HEK293 (cell line): Measurements from ENCODE around the gene PKD2.

Experiments
- CTCF ChIA-PET: fragments of 350-600 bp; formaldehyde crosslinking; extraction: SDS; loops from one replicate; lab custom pipeline; 2021; ENCODE audit warnings: antibody characterized with exemption; lab: Yijun Ruan, JAX
- POLR2A ChIA-PET: fragments of 300-600 bp; formaldehyde crosslinking; extraction: SDS; loops from one replicate; lab custom pipeline; 2020; ENCODE audit warnings: antibody characterized with exemption, inconsistent platforms; lab: Yijun Ruan, JAX
- H3K27ac ChIP-seq: fragments of 200-500 bp; sonication (Bioruptor generic); 2 replicates; pipeline ENCODE4 v1.5.1; 2014; ENCODE audit warnings: low read depth, low read length, control low read depth, inconsistent platforms; ENCODE audit errors: extremely low read depth
- H3K36me3 ChIP-seq, 2 experiments: fragments of 200-500 bp in 1 of 2; sonication (Bioruptor generic) in 1 of 2; 1 replicate in 1 of 2; 2 replicates in 1 of 2; pipeline ENCODE4 v1.5.1; 2014 to 2017; ENCODE audit warnings: inconsistent platforms in 2 of 2, low read length in 2 of 2; ENCODE audit not compliant: control insufficient read depth in 2 of 2, insufficient read depth in 1 of 2
- H3K4me1 ChIP-seq: fragments of 200-500 bp; sonication (Bioruptor generic); 2 replicates; pipeline ENCODE4 v1.5.1; 2014; ENCODE audit warnings: mild to moderate bottlenecking, low read length, inconsistent platforms; ENCODE audit not compliant: control insufficient read depth, insufficient read depth
- H3K4me3 ChIP-seq: 2 replicates; pipeline ENCODE4 v1.5.1; 2011; ENCODE audit warnings: low read depth, mild to moderate bottlenecking, control low read depth, low read length, moderate library complexity
- H3K9me3 ChIP-seq: fragments of 200-500 bp; sonication (Bioruptor generic); 2 replicates; pipeline ENCODE4 v1.5.1; 2014; ENCODE audit warnings: low read depth, low read length, inconsistent platforms; ENCODE audit not compliant: control insufficient read depth, insufficient read depth
- MEIS1 ChIP-seq: sonication (generic); formaldehyde crosslinking; IDR thresholded peaks from 2 replicates; pipeline ENCODE4 v1.8.1; 2022; ENCODE audit warnings: missing genetic modification reagents, mild to moderate bottlenecking, borderline replicate concordance
- MYNN ChIP-seq: fragments of 450-650 bp; formaldehyde crosslinking; IDR thresholded peaks from 2 replicates; pipeline ENCODE4 v1.5.1; 2016; ENCODE audit warnings: missing biosample characterization, missing genetic modification characterization, borderline replicate concordance
- SETDB1 ChIP-seq: IDR thresholded peaks from one replicate; pipeline ENCODE4 v1.6.1; 2017; ENCODE audit warnings: mild to moderate bottlenecking, low read length, moderate library complexity, mixed read lengths; ENCODE audit not compliant: insufficient read length
- ZFP41 ChIP-seq: fragments of 450-650 bp; formaldehyde crosslinking; IDR thresholded peaks from 2 replicates; pipeline ENCODE4 v1.5.1; 2016; ENCODE audit warnings: missing biosample characterization, missing genetic modification characterization, borderline replicate concordance
- ZNF112 ChIP-seq: fragments of 450-650 bp; formaldehyde crosslinking; IDR thresholded peaks from 2 replicates; pipeline ENCODE4 v1.5.0; 2017; ENCODE audit warnings: missing biosample characterization, missing genetic modification characterization
- ZNF132 ChIP-seq: fragments of 450-650 bp; formaldehyde crosslinking; IDR thresholded peaks from 2 replicates; pipeline ENCODE4 v1.5.1; 2017; ENCODE audit warnings: missing biosample characterization, missing genetic modification characterization, borderline replicate concordance
- ZNF133 ChIP-seq: fragments of 450-650 bp; formaldehyde crosslinking; IDR thresholded peaks from 2 replicates; pipeline ENCODE4 v1.5.1; 2016; ENCODE audit warnings: missing biosample characterization, missing genetic modification characterization
- ZNF155 ChIP-seq: fragments of 450-650 bp; formaldehyde crosslinking; IDR thresholded peaks from 2 replicates; pipeline ENCODE4 v1.5.1; 2016; ENCODE audit warnings: missing biosample characterization, missing genetic modification characterization
- ZNF175 ChIP-seq: fragments of 450-650 bp; formaldehyde crosslinking; IDR thresholded peaks from 2 replicates; pipeline ENCODE4 v1.5.1; 2016; ENCODE audit warnings: missing biosample characterization, missing genetic modification characterization
- ZNF221 ChIP-seq: fragments of 450-650 bp; formaldehyde crosslinking; IDR thresholded peaks from 2 replicates; pipeline ENCODE4 v1.5.1; 2017; ENCODE audit warnings: missing biosample characterization, missing genetic modification characterization, borderline replicate concordance
- ZNF223 ChIP-seq: fragments of 450-650 bp; formaldehyde crosslinking; IDR thresholded peaks from 2 replicates; pipeline ENCODE4 v1.5.1; 2016; ENCODE audit warnings: missing biosample characterization, missing genetic modification characterization
- ZNF324 ChIP-seq: fragments of 450-650 bp; formaldehyde crosslinking; IDR thresholded peaks from 2 replicates; pipeline ENCODE4 v1.5.1; 2016; ENCODE audit warnings: missing biosample characterization, missing genetic modification characterization
- ZNF335 ChIP-seq: fragments of 450-650 bp; formaldehyde crosslinking; conservative IDR thresholded peaks from 2 replicates; pipeline ENCODE4 v1.5.1; 2016; ENCODE audit warnings: missing biosample characterization, missing genetic modification characterization
- ZNF473 ChIP-seq: fragments of 450-650 bp; formaldehyde crosslinking; IDR thresholded peaks from 2 replicates; pipeline ENCODE4 v1.5.1; 2017; ENCODE audit warnings: missing biosample characterization, missing genetic modification characterization
- ZNF549 ChIP-seq: fragments of 450-650 bp; IDR thresholded peaks from 2 replicates; pipeline ENCODE4 v1.5.1; 2018; ENCODE audit warnings: missing biosample characterization, missing genetic modification characterization, mild to moderate bottlenecking, inconsistent platforms, moderate library complexity
- ZNF561 ChIP-seq: fragments of 450-650 bp; IDR thresholded peaks from 2 replicates; pipeline ENCODE4 v1.5.1; 2018; ENCODE audit warnings: missing biosample characterization, missing genetic modification characterization, borderline replicate concordance
- ZNF768 ChIP-seq: fragments of 450-650 bp; formaldehyde crosslinking; IDR thresholded peaks from 2 replicates; pipeline ENCODE4 v1.5.1; 2018; ENCODE audit warnings: missing biosample characterization, mild to moderate bottlenecking, missing genetic modification characterization
- ZNF792 ChIP-seq: fragments of 450-650 bp; formaldehyde crosslinking; IDR thresholded peaks from 2 replicates; pipeline ENCODE4 v1.5.1; 2016; ENCODE audit warnings: missing biosample characterization, missing genetic modification characterization
- ZNF830 ChIP-seq: fragments of 450-650 bp; IDR thresholded peaks from 2 replicates; pipeline ENCODE4 v1.5.0; 2018; ENCODE audit warnings: missing biosample characterization, missing genetic modification characterization, low read depth, mild to moderate bottlenecking, moderate library complexity
- ZNF837 ChIP-seq: fragments of 450-650 bp; formaldehyde crosslinking; IDR thresholded peaks from 2 replicates; pipeline ENCODE4 v1.5.1; 2016; ENCODE audit warnings: missing biosample characterization, missing genetic modification characterization
- ZSCAN23 ChIP-seq: fragments of 450-650 bp; formaldehyde crosslinking; IDR thresholded peaks from 2 replicates; pipeline ENCODE4 v1.5.1; 2016; ENCODE audit warnings: missing biosample characterization, missing genetic modification characterization
- ZXDB ChIP-seq: fragments of 450-650 bp; formaldehyde crosslinking; IDR thresholded peaks from 2 replicates; pipeline ENCODE4 v1.5.1; 2016; ENCODE audit warnings: missing biosample characterization, missing genetic modification characterization
- TF ChIP-seq, protein P1 (sequence below): fragments of 450-650 bp; formaldehyde crosslinking; IDR thresholded peaks from 2 replicates; pipeline ENCODE4 v1.5.1; 2016; ENCODE audit warnings: missing biosample characterization, missing genetic modification characterization
- TF ChIP-seq, protein P2 (sequence below): fragments of 450-650 bp; formaldehyde crosslinking; IDR thresholded peaks from 2 replicates; pipeline ENCODE4 v1.5.1; 2016; ENCODE audit warnings: missing biosample characterization, missing genetic modification characterization
- TF ChIP-seq, protein P3 (sequence below): fragments of 450-650 bp; formaldehyde crosslinking; IDR thresholded peaks from 2 replicates; pipeline ENCODE4 v1.5.1; 2016; ENCODE audit warnings: missing biosample characterization, missing genetic modification characterization
- TF ChIP-seq, protein P4 (sequence below): fragments of 450-650 bp; formaldehyde crosslinking; IDR thresholded peaks from 2 replicates; pipeline ENCODE4 v1.5.1; 2017; ENCODE audit warnings: missing biosample characterization, mild to moderate bottlenecking, missing genetic modification characterization, moderate library complexity
- TF ChIP-seq, protein P5 (sequence below): sonication (generic); formaldehyde crosslinking; IDR thresholded peaks from 2 replicates; pipeline ENCODE4 v1.8.1; 2022; ENCODE audit warnings: mild to moderate bottlenecking, moderate library complexity, missing genetic modification reagents
- TF ChIP-seq, protein P6 (sequence below): fragments of 450-650 bp; formaldehyde crosslinking; IDR thresholded peaks from 2 replicates; pipeline ENCODE4 v1.5.1; 2016; ENCODE audit warnings: missing biosample characterization, missing genetic modification characterization

The PKD2 gene

DNA sequence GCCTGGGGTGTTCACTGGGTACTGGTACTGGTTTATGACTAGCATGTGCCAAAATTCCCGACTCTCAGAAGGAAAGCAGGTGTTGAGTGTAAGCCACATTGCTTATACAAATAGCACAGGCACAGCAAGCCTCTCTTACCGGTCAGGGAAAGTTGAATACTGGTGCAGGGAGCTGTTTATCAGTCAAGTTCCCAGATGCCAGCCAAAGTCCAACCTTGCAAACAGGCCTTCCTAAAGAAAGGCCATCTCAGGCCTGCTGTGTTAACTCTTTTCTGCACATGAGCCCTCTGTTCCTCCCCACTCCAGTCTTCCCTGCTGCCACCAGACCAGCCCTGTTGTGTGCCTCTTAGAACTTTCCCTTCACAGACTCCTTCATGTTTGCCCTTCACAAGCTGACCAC is 34.2 kb downstream of the PKD2 start:
- Histone ChIP-seq H3K4me3 (no peak overlapping the region), H3K9me3 (no peaks in the 10 kb centered on the region), H3K36me3 (peaks cover 23 to 100% of the 10 kb centered on the region in 2 experiments), H3K27ac (no peak overlapping the region), H3K4me1 (no peaks in the 10 kb centered on the region)
- CTCF ChIA-PET: interaction anchor here (0.7 to 1.3 kb wide), 2 partner anchors 62 to 170 kb away, joined by 3 read pairs; no protein-coding TSS in a partner anchor
- POLR2A ChIA-PET: no interaction called here
- TF ChIP-seq, protein P1, sequence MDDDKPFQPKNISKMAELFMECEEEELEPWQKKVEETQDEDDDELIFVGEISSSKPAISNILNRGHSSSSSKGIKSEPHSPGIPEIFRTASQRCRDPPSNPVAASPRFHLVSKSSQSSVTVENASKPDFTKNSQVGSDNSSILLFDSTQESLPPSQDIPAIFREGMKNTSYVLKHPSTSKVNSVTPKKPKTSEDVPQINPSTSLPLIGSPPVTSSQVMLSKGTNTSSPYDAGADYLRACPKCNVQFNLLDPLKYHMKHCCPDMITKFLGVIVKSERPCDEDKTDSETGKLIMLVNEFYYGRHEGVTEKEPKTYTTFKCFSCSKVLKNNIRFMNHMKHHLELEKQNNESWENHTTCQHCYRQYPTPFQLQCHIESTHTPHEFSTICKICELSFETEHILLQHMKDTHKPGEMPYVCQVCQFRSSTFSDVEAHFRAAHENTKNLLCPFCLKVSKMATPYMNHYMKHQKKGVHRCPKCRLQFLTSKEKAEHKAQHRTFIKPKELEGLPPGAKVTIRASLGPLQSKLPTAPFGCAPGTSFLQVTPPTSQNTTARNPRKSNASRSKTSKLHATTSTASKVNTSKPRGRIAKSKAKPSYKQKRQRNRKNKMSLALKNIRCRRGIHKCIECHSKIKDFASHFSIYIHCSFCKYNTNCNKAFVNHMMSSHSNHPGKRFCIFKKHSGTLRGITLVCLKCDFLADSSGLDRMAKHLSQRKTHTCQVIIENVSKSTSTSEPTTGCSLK (tag by site-specific recombination): no peak
- TF ChIP-seq ZNF549 (tag by site-specific recombination): no peak
- TF ChIP-seq ZNF837 (tag by site-specific recombination): no peak
- no peak for TF ChIP-seq ZNF830
- no peak for TF ChIP-seq MYNN
- no peak for TF ChIP-seq ZFP41
- no peak for TF ChIP-seq SETDB1
- TF ChIP-seq ZNF221 (tag by site-specific recombination): no peak
- no peak for TF ChIP-seq ZNF561
- no peak for TF ChIP-seq ZSCAN23 (tag by site-specific recombination)

DNA sequence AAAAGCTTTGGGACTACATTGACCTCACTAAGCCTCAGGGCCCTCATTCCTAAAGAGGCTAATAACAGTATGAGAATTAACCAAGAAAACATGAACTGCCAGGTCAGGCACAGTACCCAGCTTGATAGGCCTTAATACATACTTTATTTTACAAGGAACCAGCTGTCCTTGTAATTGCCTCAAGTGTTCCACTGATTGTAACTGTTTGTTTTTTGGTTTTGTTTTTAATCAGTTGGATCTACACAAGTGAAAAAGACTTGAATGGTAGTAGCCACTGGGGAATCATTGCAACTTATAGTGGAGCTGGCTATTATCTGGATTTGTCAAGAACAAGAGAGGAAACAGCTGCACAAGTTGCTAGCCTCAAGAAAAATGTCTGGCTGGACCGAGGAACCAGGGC is 35.6 kb downstream of the PKD2 start:
- POLR2A ChIA-PET: no interaction called here

More for the DNA sequence above, 35.6 kb downstream of the PKD2 start:
- Histone ChIP-seq H3K9me3 (no peaks in the 10 kb centered on the region), H3K27ac (no peak overlapping the region), H3K4me1 (no peaks in the 10 kb centered on the region), H3K4me3 (no peak overlapping the region), H3K36me3 (peaks cover 31 to 100% of the 10 kb centered on the region in 2 experiments)
- TF ChIP-seq ZNF830 (no peak), ZNF792 (tag by site-specific recombination) (no peak), ZNF132 (no peak), ZNF175 (no peak), MEIS1 (CRISPR knock-in tag) (no peak), ZNF112 (tag by site-specific recombination) (no peak), ZXDB (tag by site-specific recombination) (no peak), ZNF155 (tag by site-specific recombination) (no peak), ZNF473 (tag by site-specific recombination) (no peak), ZNF768 (tag by site-specific recombination) (no peak), ZNF223 (no peak), ZNF133 (tag by site-specific recombination) (no peak), ZNF335 (tag by site-specific recombination) (no peak), ZNF324 (tag by site-specific recombination) (no peak)
- TF ChIP-seq, protein P2, sequence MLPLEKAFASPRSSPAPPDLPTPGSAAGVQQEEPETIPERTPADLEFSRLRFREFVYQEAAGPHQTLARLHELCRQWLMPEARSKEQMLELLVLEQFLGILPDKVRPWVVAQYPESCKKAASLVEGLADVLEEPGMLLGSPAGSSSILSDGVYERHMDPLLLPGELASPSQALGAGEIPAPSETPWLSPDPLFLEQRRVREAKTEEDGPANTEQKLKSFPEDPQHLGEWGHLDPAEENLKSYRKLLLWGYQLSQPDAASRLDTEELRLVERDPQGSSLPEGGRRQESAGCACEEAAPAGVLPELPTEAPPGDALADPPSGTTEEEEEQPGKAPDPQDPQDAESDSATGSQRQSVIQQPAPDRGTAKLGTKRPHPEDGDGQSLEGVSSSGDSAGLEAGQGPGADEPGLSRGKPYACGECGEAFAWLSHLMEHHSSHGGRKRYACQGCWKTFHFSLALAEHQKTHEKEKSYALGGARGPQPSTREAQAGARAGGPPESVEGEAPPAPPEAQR: no peak
- TF ChIP-seq, protein P3, sequence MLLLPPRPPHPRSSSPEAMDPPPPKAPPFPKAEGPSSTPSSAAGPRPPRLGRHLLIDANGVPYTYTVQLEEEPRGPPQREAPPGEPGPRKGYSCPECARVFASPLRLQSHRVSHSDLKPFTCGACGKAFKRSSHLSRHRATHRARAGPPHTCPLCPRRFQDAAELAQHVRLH: no peak
- TF ChIP-seq, protein P4, sequence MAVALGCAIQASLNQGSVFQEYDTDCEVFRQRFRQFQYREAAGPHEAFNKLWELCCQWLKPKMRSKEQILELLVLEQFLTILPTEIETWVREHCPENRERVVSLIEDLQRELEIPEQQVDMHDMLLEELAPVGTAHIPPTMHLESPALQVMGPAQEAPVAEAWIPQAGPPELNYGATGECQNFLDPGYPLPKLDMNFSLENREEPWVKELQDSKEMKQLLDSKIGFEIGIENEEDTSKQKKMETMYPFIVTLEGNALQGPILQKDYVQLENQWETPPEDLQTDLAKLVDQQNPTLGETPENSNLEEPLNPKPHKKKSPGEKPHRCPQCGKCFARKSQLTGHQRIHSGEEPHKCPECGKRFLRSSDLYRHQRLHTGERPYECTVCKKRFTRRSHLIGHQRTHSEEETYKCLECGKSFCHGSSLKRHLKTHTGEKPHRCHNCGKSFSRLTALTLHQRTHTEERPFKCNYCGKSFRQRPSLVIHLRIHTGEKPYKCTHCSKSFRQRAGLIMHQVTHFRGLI: no peak
- TF ChIP-seq, protein P5, sequence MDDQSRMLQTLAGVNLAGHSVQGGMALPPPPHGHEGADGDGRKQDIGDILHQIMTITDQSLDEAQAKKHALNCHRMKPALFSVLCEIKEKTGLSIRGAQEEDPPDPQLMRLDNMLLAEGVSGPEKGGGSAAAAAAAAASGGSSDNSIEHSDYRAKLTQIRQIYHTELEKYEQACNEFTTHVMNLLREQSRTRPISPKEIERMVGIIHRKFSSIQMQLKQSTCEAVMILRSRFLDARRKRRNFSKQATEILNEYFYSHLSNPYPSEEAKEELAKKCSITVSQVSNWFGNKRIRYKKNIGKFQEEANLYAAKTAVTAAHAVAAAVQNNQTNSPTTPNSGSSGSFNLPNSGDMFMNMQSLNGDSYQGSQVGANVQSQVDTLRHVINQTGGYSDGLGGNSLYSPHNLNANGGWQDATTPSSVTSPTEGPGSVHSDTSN: no peak
- TF ChIP-seq, protein P6, sequence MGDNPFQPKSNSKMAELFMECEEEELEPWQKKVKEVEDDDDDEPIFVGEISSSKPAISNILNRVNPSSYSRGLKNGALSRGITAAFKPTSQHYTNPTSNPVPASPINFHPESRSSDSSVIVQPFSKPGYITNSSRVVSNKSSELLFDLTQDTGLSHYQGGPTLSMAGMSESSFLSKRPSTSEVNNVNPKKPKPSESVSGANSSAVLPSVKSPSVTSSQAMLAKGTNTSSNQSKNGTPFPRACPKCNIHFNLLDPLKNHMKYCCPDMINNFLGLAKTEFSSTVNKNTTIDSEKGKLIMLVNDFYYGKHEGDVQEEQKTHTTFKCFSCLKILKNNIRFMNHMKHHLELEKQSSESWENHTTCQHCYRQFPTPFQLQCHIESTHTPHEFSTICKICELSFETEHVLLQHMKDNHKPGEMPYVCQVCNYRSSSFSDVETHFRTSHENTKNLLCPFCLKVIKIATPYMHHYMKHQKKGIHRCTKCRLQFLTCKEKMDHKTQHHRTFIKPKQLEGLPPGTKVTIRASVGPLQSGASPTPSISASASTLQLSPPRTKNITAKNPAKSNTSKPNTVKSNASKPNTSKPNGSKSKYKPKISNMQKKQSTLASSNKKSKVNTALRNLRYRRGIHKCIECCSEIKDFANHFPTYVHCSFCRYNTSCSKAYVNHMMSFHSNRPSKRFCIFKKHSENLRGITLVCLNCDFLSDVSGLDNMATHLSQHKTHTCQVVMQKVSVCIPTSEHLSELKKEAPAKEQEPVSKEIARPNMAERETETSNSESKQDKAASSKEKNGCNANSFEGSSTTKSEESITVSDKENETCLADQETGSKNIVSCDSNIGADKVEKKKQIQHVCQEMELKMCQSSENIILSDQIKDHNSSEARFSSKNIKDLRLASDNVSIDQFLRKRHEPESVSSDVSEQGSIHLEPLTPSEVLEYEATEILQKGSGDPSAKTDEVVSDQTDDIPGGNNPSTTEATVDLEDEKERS (tag by site-specific recombination): no peak
- CTCF ChIA-PET: interaction anchor here (0.6 kb wide), 1 partner anchor 164 kb away, joined by 4 read pairs; no protein-coding TSS in a partner anchor
